Brain pericyte (primary cell): ENCODE results near the gene EBPL.
A peak's percentile ranks its signal among the peaks of the same experiment; 100 is the strongest.
"Not testable (repeated sequence)": the region's sequence is repeated elsewhere in the genome, so short reads cannot be mapped to it uniquely, and the experiment has no call there.

Experiments used
- DNase-seq: peaks from one replicate; pipeline ENCODE4 v3.0.0-alpha.2; 2012; ENCODE audit warnings: low read depth, low spot score

EBPL gene

DNA sequence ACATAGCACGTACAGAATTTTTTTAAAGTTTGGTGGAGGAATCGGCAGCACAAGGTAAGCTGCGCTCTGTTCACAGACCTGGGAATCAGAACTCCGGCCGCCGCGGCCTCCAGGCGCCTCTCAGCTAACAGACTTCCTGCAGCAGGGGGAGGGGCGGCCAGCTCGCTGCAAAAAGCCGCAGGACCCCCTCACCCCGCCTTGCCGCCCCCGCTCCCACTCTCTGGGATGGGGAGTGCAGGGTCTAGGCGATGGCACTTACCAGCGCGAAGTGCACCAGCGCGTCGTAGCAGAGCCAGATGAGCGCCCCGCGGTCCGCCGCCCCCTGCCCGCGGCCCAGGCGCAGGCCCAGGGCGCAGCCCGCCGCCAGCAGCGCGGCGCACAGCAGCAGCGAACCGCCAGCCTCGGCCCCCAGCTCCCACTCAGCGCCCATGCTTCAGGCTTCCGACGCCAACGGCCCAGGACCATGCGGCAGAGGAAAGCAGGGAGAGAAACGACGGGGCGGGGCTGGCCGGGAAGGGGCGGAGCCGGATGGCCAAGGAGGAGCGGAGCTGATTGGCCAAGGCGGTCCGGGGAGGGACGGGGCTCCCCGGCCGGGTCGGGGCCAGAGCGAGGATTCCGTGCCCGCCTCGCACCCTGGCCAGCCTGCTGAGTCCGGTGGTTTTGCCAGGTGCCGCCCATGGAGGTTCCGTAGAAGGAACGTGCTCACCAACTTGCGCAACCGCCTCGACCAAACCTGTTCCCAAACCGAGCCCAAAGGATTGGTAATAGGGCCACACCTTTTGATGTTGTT, at the start of gene EBPL:
Gene EBPL (minus strand): TSS at position 492 of the 790 bp plus-strand sequence. CDS start 62 bp downstream, at position 430.
- DNase-seq = peak; percentile 57

DNA sequence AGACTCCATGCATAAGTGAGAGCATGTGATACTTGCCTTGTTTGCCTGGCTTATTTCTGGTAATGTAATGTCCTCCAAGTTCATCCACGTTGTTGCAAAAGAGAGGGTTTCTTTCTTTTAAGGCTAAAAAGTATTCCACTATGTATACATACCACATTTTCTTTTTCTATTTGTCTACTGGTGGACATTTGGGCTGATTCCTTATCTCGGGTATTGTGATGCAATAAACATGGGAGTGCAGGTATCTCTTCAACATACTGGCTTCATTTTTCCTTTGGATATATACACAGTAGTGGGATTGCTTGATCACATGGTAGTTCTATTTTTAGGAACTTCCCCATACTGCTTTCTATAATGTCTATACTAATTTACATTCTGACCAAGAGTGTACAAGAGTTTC, 49.6 kb upstream of the EBPL start:
- no peak for DNase-seq

DNA sequence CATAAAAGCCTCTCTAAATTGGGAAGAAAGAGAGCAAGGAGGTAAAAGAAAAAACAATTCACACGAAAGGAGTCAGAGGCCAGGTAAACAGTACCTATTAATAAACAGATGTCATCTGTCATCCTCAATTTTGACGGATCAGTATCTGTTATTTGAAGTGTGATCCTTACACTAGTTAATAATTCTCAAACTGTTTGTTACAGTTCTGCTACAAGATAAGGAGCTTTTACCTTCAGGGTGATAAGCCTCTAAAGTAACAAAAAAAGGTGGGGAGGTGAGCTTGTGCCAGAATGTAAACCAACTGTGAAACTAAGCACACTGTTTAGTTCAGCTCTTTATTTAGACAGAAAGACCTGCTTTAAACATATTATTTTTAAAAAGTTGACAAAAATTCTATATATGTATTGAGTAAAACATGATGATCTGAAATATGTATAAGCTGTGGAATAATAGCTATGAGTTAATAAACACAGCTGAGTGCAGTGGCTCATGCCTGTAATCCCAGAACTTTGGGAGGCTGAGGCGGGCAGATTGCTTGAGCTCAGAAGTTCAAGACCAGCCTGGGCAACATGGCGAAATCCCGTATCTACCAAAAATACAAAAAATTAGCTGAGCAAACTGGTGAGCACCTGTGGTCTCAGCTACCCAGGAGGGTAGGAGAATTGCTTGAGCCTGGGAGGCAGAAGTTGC, 48.4 kb upstream of the EBPL start:
- DNase-seq = no peak

DNA sequence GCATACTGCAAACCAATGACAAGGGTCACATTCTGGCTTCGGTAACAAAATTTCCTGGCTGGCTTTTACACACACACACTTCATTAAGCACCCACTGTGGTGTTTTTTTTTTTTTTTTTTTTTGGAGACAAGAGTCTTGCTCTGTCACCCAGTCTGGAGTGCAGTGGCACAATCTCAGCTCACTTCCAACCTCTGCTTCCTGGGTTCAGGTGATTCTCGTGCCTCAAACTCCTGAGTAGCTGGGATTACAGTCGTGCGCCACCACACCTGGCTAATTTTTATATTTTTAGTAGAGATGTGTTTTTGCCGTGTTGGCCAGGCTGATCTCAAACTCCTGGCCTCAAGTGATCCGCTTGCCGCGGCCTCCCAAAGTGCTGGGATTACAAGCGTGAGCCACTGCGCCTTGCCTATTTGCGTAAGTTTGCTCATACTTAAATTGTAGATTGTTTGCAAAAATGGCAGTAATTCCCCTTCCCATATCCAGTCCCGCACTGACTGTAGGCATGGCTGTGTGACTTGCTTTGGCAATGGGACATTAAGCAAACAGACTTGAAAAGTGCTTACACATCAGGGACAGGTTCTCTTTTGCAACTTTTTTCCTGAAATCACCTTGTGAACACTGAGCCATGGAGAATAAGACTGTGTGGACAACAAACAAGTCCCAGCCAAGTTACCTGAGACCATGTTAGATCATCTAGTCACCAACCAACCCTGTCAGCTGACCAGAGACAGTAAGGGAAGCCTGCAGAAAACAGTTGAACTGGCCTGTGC, 42.1 kb upstream of the EBPL start:
- no peak for DNase-seq

DNA sequence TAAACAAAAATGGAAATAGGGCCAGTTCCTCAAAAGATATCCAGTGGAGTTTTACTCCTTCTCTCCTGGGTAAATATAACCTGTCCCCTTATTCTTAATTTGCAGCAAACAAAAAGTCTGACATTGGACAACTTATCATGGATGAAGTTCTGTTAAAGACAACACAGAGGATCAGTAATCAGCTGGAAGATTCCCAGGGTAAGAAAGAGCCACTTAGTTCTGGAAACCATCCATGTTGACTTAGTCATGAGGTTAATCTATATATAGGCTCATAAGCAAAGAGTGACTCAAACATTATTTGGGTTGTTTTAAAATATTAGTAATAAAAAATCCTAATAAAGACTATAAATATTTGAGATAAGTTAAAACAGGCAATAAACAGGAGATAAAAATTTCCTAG, 40.5 kb upstream of the EBPL start:
- DNase-seq = peak; percentile 16

DNA sequence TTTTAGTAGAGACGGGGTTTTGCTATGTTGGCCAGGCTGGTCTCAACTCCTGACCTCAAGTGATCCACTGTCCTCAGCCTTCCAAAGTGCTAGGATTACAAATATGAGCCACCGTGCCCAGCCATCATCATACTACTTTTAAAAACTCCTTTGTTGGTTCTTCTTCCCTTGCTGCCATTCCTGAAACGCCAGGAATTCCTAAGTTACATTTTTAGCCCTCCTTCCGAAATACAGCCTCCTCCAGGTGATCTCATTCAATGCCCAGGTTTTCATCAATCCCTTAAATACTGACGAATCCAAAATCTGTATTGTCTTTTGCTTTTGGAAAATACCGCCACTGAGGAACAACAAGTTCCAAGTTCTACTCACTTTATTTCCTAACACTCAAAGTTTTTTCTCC, 25.3 kb upstream of the EBPL start:
- DNase-seq = no peak

DNA sequence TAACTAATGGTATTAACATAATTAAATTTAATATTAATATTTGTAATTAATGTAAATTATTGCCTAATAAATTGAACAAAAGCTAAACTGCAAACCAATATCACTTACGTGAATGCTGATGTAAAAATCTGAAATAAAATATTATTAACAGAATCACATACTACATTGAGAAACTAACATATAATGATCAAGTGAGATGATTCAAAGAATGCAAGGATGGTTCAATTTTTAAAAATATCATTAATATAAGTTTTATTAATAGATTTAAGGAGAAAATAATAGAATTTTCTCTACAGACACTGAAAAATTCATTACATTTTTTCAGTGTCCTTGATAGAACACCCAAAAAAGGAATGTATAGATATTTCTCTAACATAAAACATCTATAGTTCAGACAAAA, 23.5 kb upstream of the EBPL start:
- no peak for DNase-seq

DNA sequence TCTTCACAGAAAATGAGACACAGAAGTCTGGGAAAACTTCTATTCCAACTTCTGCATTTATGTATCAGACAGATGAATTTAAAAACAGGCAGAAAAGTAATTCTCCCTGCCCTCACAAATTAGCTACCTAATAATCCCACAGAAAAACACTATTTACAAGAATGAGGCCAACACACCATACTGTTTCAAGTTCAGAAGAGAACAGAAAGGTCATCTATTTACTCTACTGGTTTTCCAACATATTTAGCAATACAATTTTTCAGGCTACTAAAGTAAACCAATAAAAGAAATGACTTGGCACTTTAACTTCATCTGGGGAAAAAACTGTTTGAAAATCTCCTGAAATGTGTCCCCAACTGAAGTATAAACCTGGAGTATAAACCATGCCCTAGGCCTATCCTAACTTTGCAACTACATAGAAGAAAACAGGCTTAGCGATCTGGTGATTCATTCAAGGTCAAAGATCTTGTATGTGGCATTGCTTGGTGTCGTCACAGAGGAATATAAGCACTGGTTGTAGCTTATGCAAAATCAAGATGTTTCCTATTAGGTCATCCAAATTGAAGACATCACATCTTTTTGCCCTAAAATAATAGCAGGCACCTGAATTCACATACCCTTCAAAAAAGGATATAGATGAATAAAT, 20.1 kb upstream of the EBPL start:
- DNase-seq = no peak

DNA sequence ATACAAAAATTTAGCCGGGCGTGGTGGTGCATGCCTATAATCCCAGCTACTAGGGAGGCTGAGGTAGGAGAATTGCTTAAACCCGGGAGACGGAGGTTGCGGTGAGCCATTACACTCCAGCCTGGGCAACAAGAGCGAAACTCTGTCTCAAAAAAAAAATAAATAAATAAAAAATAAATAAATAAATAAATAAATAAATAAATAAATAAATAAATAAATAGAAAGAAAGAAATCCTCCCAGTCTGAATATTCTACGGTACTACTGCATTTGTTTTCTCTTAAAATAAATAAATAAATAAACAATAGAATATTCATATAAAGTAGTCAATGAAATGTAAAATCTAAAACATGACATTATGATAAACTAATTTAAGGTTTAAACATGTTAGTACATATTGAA, 13.0 kb upstream of the EBPL start:
- not testable (repeated sequence) for DNase-seq

DNA sequence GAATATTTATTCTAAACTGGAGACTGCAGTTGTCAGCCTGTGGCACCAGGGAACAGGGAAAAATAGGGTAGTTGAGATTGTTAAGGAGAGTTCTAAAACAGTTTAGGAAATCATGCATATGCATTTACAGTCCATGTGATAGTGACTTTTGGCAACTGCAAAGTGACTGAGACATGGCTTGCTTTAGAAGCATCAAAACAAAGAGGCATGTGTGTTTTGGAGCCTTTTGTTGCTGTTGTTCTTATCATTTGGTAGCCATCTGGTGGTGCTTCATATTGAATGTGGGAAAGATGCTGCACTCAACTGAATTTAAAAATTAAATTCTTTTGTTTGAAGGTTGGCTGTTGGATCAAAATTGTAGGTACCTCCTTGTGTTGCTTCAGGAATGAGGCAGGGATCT, 10.2 kb upstream of the EBPL start:
- DNase-seq = no peak

DNA sequence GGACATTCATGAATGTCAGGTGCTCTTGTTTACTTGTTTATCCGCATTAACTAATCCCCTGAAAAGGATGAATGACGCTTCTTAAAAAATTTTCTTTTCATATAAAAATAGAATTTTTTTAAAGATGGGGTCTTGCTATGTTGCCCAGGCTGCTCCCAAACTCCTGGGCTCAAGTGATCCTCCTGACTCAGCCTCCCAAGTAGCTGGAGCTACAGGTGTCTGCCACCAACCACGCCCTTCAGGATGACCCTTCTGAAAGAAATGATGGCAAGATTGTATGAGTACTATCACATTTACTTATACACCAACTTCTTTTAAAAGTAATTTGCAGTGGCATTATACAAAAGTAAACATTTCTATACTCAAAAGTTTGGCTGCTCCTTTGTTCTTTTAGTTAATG, 6.2 kb upstream of the EBPL start:
- no peak for DNase-seq

DNA sequence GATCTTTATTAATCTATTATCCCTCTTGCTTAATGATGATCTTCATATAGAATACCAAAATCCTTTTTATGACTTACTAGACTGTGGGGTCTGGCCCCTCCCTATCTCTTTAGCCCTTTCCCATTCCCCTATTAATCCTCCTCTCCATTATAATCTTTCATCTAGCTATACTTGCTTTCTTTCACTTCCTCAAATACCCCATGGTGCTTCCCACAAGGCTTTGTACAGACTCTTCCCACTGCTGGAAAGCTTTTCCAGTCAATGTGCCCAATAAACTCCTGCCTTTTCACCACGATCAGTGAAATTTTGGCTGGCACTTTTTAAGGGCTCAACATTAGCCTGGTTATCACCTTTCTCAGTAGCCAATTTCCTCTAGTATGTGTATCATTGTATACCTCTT, 3.2 kb upstream of the EBPL start:
- no peak for DNase-seq

DNA sequence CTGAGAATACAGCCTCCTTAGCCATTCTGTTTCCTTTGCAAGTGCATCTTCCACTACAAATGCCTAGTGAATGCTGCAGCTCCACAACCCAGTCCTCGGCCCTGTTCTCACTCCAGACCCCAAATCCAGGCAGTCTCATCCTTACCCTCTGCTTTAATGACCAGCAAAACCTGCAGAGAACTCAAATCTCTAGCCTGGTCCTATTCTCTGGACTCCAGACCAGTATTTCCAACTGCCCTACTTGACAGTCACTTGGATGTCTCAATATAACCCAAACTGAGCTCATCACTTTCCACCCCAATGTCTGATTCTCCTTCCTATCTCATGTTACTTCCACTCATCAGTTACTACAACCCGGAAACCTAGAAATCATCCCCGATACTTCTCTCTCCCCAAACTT, 2.6 kb upstream of the EBPL start:
- DNase-seq = no peak

DNA sequence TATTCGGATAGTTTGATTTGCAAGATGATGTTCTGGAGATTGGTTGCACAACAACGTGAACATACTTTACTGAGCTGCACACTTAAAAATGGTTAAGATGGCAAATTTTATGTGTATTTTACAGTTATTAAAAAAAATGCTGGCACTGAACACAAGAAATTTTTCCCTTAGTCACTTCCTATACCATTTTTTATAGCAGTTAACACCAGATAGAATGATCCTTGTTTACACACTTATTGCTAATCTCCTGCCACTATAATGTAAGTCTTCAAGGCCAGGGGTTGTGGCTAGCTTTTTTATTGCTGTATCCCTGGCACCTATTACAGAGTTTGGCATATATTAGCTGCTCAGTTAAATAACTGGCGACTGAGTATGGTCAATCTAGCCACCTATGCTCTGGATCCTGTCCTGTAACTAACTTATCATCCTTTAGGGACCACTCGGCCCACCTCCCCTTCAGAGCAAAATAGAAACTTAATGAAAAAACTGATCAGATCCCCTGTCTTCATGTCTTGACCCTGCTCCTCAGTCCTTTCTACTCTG, 2.0 kb upstream of the EBPL start:
- no peak for DNase-seq

DNA sequence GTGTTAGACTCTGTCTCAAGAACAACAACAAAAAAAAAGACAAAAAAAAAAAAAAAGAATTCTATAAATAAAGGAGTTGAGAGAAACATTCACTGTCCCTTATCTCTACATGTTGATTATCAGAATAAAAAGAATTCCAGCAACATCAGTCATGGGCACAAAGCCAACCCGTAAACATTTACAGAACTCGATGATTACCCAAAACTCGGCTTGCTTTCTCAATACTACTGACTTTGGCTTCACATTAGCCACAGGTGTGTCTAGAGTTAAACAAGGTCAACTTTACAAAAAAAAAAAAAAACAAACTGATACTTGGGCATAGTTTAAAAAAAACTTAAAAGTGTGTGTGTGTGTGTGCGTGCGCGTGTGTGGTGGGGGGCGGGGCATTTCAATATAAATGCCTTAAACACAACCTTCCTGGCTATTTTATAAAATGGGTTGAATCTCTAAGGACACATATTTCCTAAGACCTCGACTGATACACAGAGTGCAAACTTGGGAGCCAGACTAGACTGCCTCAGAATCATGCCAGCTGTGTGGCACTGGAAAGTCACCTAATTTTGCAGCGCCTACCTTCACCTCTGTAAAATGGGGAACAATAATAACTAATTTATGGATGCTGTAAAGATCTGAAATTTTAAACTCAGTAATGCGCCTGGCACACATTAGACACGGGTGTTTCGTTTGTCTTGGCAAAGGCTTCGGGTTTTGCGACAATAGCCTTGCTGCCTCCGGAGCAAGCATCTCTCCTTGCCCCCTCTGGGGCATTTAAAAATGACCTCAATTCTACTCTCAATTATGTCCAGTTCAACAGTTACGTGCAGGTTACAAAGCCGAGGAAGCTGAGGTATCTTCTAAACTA, 922 bp downstream of the EBPL start:
- no peak for DNase-seq

DNA sequence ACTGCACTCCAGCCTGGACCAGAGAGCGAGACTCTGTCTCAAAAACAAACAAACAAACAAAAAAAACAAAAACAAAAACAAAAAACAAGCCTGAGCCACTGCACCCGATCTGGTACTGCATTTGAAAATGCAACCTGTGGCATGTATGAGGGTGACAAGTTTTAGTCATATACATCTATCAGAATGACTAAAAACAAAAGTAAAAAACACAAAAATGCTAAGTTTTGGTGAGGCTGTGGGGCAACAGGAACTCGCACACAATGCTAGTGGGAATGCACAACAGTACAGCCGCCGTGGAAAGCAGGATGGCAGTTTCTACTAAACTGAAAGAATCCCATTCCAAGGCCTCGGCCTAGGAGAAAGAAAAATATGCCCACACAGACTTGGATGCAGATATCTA, 7.8 kb downstream of the EBPL start:
- DNase-seq = no peak

DNA sequence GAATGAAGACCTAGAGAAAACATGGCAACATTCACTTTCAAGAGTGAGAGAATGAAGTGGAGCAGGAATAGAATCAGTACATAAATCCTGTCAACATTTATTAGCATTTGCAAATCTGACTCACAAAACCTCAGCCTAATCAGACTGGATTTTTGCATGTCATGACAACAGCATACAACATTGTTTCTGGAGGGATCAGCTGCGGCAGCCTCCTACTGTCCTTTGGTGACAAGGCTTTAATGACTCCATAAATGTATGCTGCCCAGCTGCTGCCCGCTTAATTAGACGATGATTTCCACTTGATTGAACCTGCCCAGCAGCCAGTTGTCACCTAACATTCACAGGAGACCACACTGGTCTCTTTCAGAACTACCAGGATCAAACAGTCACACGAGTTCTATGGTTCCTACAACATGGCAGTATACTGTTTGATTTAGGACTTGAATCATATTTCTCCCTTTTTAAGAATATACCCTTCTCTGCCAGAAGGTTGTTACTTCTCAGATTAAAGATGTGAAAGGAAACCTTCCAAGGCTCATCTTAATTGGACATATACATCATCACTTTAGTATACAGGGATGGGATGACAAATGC, 9.3 kb downstream of the EBPL start:
- no peak for DNase-seq

DNA sequence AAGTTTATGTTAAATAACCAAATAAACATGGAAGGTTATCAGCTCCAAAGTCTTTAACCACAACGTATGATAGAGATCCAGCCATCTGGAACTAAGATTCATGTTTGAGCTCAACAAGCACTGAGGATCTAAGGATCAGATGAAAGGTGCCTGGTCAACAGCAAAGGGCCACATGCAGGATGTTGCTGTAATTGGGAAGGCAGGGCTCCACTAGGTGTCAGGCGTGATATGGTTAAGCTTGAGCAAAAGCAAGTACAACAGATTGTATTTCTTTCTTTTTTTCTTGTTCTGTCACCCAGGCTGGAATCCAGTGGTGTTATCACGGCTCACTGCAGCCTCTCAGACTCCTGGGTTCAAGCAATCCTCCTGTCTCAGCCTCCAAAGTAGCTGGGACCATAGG, 12.0 kb downstream of the EBPL start:
- no peak for DNase-seq

DNA sequence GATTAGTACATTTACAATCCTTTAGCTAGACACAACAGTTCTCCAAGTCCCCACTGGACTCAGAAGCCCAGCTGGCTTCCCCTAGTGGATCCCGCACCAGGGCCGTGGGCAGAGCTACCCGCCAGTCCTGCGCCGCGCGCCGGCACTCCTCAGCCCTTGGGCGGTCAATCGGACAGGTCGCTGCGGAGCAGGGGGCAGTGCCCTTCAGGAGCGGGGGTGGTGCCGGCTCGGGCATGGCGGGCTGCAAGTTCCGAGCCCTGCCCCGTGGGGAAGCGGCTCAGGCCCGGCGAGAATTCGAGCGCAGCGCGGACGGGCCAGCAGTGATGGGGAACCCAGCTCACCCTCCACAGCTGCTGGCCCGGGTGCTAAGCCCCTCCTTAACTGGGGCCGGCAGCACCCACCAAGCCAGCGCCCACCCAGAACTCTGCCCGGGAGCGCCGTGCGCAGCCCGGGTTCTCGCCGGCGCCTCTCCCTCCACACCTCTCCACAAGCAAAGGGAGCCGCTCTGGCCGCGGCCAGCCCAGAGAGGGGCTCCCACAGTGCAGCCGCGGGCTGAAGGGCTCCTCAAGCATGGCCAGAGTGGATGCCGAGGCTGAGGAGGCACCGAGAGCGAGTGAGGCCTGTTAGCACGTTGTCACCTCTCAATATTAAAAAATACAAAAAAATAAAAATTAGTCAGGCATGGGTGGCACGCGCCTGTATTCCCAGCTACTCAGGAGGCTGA, 12.9 kb downstream of the EBPL start:
- no peak for DNase-seq
